Measurements from ENCODE around the gene TMC3. TPM values are rescaled to one million over a fixed set of nuclear protein-coding genes. Genes with fewer than 3 reads are reported as not detected.

The TMC3 gene
- total and polyA plus RNA-seq, 2 donors from 2014 or later: not detected

- intact Hi-C loops (cut with DNase I): no loop called here
- DNase-seq (no peak), FAIRE-seq (no peak)
- TF ChIP-seq, protein P1, sequence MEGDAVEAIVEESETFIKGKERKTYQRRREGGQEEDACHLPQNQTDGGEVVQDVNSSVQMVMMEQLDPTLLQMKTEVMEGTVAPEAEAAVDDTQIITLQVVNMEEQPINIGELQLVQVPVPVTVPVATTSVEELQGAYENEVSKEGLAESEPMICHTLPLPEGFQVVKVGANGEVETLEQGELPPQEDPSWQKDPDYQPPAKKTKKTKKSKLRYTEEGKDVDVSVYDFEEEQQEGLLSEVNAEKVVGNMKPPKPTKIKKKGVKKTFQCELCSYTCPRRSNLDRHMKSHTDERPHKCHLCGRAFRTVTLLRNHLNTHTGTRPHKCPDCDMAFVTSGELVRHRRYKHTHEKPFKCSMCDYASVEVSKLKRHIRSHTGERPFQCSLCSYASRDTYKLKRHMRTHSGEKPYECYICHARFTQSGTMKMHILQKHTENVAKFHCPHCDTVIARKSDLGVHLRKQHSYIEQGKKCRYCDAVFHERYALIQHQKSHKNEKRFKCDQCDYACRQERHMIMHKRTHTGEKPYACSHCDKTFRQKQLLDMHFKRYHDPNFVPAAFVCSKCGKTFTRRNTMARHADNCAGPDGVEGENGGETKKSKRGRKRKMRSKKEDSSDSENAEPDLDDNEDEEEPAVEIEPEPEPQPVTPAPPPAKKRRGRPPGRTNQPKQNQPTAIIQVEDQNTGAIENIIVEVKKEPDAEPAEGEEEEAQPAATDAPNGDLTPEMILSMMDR (IDR thresholded peaks at IDR 0.05; ENCODE audit: borderline replicate concordance, extremely low read depth, insufficient read depth): no peak
- no peak overlapping the region for H3K27ac ChIP-seq (ENCODE audit: low read depth in 2 of 2, low read length in 2 of 2)
- H3K4me1 ChIP-seq (ENCODE audit: control insufficient read depth in 2 of 3, insufficient read depth in 2 of 3, low read depth in 1 of 3, low read length in 3 of 3): peaks cover 0 to 4% (median 0%) of the 10 kb centered on the region in 3 donors
- H3K9me3 ChIP-seq (ENCODE audit: control insufficient read depth in 2 of 3, insufficient read depth in 1 of 3, low read length in 3 of 3): no peaks in the 10 kb centered on the region
- no peak overlapping the region for H3K9ac ChIP-seq (ENCODE audit: low read length in 3 of 3)
- no peaks in the 10 kb centered on the region for H3K27me3 ChIP-seq (ENCODE audit: control insufficient read depth, insufficient read depth, low read length)
- no peak overlapping the region for H3K4me3 ChIP-seq (ENCODE audit: low read length in 3 of 3)
- H3K36me3 ChIP-seq (ENCODE audit: control insufficient read depth in 2 of 3, insufficient read depth in 3 of 3, low read length in 3 of 3): no peaks in the 10 kb centered on the region
Observed at GRCh38 chr15:81303244-81304225, 70.5 kb downstream of the TMC3 start.

GRCh38 chr15:81302701-81303109 is 71.3 kb downstream of the TMC3 start:
- Histone ChIP-seq H3K4me3 (ENCODE audit: low read length in 3 of 3) (no peak overlapping the region), H3K27me3 (ENCODE audit: control insufficient read depth, insufficient read depth, low read length) (no peaks in the 10 kb centered on the region), H3K36me3 (ENCODE audit: control insufficient read depth in 2 of 3, insufficient read depth in 3 of 3, low read length in 3 of 3) (no peaks in the 10 kb centered on the region), H3K27ac (ENCODE audit: low read depth in 2 of 2, low read length in 2 of 2) (no peak overlapping the region), H3K9ac (ENCODE audit: low read length in 3 of 3) (no peak overlapping the region), H3K9me3 (ENCODE audit: control insufficient read depth in 2 of 3, insufficient read depth in 1 of 3, low read length in 3 of 3) (no peaks in the 10 kb centered on the region), H3K4me1 (ENCODE audit: control insufficient read depth in 2 of 3, insufficient read depth in 2 of 3, low read depth in 1 of 3, low read length in 3 of 3) (peaks cover 0 to 4% (median 0%) of the 10 kb centered on the region in 3 donors)
- TF ChIP-seq, protein P1 (IDR thresholded peaks at IDR 0.05; ENCODE audit: borderline replicate concordance, extremely low read depth, insufficient read depth): no peak
- no peak for DNase-seq
- intact Hi-C loops (cut with DNase I): no loop called here
- FAIRE-seq: no peak

DNA sequence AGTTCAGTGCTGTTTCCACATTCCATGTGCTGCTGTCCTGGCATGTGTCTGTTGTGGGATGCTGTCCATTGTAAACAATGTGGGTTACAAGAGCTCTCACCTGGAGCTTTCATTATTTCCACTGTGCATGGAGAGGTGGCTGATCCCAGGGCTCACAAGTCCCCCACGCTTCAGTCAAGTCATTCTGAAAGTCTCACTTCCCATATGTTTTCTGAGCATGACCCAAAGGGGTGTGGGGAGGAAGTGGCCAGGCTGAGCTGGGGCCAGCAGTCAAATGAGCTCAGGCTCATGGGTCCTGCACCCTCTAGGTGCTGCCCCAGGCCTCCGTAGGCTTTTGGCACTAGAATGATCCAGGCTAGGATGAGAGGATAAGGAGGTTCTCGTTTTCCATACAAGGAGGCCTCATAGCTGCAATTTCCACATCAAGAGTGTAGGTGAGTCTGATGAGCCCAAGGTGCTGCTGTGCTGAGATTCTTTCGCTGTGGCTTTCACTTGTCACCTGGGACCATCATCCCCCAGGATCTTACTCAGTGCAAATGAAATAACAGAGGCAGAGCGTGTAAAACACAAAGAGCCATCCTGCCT is 72.1 kb downstream of the TMC3 start:
- no peak for FAIRE-seq
- no peak overlapping the region for H3K27ac ChIP-seq (ENCODE audit: low read depth in 2 of 2, low read length in 2 of 2)
- H3K4me3 ChIP-seq (ENCODE audit: low read length in 3 of 3): no peak overlapping the region
- H3K9ac ChIP-seq (ENCODE audit: low read length in 3 of 3): no peak overlapping the region
- H3K9me3 ChIP-seq (ENCODE audit: control insufficient read depth in 2 of 3, insufficient read depth in 1 of 3, low read length in 3 of 3): no peaks in the 10 kb centered on the region
- DNase-seq: no peak
- H3K36me3 ChIP-seq (ENCODE audit: control insufficient read depth in 2 of 3, insufficient read depth in 3 of 3, low read length in 3 of 3): no peaks in the 10 kb centered on the region
- TF ChIP-seq, protein P1 (IDR thresholded peaks at IDR 0.05; ENCODE audit: borderline replicate concordance, extremely low read depth, insufficient read depth): no peak
- no peaks in the 10 kb centered on the region for H3K27me3 ChIP-seq (ENCODE audit: control insufficient read depth, insufficient read depth, low read length)
- peaks cover 0 to 4% (median 0%) of the 10 kb centered on the region in 3 donors for H3K4me1 ChIP-seq (ENCODE audit: control insufficient read depth in 2 of 3, insufficient read depth in 2 of 3, low read depth in 1 of 3, low read length in 3 of 3)
- intact Hi-C loops (cut with DNase I): no loop called here
